GM21390 (cell line): ENCODE results near the gene MICAL2.

Experiments used
- ATAC-seq: cut with Tn5 transposase; IDR thresholded peaks from one replicate; pipeline ENCODE4 v1.9.1; 2021; ENCODE audit not compliant: unreplicated experiment

The MICAL2 gene

DNA sequence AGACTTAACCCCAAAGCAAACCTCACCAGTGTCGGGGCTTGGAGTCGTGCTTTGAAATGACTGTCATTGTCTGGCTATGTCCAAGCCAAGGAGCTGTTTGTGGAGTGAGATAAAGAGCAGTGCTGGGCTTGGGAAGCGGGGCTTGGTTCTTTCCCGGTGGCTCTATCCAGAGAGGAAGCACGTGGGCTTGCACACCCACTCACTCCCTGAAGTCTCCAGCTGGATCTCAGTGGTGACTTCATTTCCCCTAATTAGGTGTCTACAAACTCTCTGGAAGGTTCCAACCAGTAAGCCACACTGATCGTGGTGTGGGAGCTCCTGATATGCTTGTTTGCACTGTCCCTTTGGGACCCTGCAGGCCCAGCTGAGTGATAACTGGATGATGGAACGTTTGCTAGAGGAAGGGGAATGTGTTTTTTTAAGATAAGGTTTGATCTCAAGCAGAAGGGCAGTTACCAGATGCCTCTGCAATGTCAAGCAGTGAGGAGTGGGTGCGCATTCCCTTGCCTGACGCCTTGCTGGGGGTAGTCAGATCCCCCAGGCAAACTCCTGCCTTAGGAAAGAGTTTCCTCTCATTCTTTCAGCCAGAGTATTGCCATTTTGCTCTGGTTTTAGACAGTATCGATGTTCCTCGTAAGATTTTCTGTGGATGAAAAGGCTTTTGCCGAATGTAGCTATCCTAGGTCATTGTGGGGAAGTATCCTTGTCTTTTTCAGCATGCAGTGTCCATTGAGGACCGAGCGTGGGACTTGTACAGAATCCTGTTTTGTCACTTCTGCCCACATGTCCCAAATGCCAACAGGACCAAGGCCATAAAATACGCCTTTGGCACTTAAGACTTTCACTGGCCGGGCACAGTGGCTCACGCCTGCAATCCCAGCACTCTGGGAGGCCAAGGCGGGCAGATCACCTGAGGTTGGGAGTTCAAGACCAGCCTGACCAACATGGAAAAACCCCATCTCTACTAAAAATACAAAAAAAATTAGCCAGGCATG, 90.9 kb downstream of the MICAL2 start:
- ATAC-seq: no peak

DNA sequence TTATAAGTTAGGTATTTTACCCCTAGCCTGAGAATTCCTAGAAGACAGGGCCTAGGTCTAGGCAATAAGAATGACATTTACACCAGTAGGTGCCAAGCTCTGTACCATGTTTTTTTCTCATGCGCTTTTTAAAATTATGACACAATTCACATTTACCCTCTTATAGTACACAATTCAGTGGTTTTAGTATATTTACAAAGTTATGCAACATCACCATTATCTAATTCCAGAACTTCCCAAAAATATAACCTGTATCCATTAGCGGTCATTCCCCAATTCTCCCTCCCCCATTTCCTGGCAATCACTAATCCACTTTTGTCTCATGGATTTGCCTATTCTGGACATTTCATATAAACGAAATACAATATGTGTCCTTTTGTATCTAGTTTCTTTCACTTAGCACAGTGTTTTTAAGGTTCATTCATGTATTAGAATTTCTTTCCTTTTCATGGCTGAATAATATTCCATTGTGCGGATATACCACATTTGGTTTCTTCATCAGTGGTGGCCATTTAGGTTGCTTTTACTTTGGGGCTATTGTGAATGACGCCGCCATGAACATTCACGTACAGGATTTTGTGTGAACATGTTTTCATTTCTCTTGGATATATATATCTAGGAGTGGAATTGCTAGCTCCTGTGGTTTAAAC, 92.4 kb downstream of the MICAL2 start:
- no peak for ATAC-seq

DNA sequence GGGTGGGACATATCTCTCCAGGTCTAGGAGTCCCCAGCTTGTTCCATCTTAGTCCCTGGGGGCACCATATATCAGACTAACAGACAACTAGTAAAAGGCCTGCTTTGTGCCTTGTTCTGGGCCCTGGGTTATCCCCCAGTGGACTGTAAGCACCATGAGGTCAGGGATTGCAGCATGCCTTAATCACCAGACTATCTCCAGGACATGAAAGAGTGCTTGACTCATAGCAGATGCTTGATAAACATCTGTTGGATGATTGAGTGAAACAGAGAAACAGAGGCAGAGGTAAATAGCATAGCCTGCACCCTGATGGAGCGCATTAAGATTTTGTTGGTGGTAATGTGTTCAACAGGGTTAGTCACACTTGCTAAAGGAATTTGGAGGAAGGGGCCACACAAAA, 94.1 kb downstream of the MICAL2 start:
- ATAC-seq: no peak

DNA sequence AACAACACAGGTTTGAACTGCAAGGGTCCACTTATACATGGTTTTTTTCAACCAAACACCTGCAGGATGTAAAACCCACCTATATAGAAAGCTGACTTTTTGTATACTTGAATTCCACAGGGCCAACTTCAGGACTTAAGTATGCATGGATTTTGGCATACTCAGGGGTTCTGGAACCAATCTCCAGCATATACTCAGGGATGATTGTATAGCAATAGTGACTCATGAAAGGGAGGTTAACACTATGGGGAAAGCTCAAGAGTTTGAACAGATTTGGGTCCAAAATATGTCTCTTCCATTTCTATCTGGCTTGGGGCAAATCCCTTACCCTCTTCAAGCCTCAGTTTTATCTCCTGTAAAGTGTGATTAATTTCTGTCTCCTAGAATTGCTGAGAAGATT, 94.9 kb downstream of the MICAL2 start:
- no peak for ATAC-seq

DNA sequence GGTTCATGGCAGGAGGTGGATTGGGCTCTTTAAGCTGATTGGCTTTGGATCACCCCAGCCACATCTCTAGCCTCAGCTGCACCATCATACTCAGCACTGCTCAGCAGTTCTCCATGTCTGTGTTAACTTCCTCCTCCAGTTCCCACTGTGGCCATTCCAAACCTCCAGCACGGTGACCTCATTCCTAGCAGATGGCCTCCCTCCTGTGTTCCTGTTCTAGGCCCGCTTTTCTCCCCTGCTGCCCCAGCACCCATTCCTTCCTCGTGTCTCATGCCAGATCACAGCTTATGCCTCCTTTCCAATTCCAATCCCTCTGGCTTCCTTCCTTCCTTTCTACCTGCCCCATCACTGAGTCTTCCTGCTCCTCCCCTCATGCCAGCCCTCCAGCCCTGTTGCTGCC, 96.1 kb downstream of the MICAL2 start:
- no peak for ATAC-seq

DNA sequence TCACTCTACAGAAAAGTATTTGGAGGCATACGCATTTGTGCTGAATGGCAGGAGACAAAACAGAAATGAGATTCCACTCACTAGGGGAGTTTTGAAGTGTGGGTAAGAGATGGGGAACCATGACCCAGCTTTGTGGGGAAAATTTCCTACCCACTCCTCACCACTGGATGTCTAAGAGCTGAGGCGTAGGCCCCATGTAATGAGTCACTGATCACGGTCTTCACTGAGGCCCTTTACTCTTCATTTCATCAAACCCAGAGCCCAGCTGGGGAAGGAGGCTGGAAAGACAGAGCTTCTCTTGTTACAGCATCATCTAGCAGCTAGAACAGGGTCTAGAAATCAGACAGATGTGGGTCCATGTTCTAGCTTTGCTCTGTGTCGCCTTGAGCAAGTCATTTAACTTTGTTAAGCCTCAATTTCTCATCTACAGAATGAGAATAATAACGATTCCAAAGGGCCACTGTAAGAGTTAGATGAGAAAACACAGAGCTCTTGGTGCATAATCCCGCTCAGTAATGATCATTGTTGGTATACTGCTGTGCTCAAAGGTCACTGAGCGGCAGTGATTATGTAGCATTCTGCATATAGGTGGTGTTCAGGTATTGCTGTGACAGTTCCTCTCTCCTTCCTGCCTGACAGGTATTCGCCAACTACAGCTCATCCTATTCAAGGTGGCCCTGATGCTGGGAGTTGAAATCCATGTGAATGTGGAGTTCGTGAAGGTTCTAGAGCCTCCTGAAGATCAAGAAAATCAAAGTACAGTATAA, 97.2 kb downstream of the MICAL2 start:
- ATAC-seq: no peak

DNA sequence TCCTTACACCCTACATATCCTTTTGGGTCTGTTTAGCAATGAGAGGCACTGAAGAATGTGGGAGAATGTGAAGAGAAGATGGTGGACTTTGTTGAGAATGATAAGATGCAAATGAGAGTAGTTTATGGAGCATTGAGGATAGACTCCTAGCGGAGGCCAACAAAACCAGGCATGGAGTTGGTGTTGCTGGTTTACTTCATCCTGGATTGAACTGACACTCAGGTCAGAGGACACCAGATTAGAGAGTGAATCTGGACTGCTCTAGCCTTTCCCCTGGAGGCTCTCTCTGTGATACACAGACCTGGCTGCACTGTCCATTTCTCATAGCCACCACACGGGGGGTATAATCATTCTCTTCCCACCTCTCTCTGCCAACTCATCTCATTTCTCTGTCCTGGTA, 98.7 kb downstream of the MICAL2 start:
- ATAC-seq: no peak

DNA sequence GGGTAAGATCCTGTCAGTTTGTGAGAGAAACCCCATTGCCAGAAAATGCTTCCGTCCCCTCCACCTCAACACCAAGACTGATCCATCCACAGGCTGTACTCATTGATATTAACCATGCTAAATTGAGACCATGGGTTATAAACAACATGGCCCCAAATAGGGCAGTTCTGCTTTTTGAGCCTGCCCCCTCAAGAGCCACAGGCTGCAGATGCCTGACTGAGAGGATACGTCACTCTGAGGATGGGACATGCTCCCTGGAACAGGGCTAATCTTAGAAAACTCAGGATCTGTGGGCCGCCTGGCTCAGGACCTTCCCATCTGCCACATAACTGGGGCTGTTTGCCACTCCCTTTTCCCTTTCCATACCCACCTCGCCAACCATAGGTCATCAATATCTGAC, 99.8 kb downstream of the MICAL2 start:
- ATAC-seq: no peak

DNA sequence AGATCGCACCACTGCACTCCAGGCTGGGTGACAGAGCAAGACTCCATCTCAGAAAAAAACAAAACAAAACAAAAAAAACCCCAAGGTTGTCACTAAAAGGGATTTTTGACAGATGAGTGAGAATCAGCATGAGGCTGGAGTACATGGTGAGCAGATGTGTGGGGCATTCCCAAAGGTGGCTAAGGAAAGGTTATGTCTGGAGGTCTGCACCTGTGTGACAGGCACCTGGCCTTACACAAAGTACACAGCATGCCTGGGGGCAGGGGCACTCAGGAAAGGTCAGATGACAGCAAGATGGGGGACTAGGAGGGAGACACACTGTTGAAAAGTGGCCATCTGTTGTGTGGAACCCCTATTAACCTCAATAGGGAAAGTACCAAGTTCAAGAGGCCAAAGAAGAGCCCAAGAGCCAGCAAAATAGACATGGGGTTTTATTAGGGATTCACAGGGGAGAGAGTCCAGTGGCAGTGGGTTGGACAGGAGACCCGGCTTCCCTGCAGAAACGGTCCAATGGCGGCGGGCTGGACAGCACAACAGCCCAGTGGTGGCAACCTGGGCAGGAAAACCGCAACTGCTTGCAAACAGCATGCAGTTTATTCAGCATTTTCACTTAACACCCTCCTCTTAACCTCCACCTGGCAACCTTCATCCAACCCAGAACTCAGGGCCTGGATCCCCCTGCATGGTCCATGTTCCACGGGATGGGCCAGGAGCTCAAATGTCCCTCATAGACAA, 101.1 kb downstream of the MICAL2 start:
- no peak for ATAC-seq

DNA sequence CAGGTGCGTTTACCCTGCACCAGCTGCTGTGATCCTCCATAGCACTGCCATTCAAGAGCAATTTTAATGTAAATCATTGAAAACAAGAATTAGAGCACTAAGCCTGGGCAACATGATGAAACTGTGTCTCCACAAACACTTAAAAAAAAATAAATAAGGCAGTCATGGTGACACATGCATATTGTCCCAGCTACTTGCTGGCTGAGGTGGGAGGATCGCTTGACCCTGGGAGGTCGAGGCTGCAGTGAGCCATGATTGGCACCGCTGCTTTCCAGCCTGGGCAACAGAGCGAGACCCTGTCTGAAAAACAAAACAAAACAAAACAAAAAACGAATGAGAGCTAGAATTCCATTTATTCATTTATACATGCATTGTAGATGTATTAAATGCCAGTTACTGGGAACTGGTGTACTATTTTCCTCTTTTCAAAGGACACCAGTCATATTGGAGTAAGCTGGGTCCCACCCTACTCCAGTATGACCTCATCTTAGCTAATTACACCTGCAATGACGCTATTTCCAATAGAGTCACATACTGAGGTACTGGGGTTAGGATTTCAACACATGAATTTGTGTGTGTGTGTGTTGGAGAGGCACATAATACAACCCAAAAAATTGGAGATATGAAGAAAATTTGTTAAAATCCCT, 101.9 kb downstream of the MICAL2 start:
- no peak for ATAC-seq

DNA sequence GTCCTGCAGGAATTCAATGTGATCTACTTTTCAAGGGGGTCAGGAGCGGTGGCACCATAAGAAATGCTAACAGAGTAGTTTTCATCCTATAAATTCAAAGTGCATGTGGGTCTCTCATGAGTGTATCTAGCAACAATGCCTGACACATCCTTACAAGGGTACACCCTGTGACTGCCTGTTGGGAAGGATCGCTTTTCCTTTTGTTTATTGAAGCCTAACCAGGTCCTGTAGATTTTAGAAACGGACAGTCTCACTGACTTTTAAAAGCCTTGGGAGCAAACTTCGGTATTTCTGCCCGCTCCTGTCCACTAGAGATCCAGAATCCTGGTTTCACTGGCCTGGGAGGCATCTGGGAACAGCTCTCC, 102.4 kb downstream of the MICAL2 start:
- no peak for ATAC-seq

DNA sequence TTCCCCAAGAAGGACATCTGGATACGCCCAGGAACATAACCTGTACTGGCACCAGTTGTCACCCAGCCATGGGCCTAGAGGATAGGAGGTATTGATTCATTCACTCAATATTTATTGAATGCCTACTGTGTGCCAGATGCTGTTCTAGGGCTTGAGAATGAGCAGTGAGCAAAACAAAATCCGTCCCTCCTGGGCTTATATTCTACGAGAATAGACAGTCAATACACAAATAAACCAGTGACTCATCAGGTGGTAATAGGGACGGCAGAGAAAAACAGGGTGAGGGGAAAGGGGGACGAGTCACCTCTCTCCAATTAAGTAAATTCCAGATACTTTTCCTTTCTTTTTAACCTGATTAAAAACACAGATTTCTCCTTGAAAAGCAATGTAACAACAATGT, 103.5 kb downstream of the MICAL2 start:
- no peak for ATAC-seq

DNA sequence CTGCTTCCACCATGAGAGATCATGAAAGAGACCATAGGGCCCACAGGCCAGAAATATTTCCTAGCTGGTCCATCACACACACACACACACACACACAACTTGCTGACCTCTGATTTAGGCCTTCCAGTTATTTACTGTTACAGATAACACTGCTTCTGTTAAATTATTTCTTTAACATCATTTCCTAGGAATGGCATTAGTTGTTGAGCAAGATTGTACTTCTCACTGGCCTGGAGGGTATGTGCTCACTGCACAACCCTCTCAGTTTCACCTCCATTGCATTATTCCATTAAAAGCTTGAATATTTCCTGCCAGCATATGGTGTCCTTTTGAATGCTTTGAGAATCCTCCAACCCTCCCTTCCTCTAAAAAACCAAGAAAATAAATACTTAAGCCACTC, 104.4 kb downstream of the MICAL2 start:
- no peak for ATAC-seq

DNA sequence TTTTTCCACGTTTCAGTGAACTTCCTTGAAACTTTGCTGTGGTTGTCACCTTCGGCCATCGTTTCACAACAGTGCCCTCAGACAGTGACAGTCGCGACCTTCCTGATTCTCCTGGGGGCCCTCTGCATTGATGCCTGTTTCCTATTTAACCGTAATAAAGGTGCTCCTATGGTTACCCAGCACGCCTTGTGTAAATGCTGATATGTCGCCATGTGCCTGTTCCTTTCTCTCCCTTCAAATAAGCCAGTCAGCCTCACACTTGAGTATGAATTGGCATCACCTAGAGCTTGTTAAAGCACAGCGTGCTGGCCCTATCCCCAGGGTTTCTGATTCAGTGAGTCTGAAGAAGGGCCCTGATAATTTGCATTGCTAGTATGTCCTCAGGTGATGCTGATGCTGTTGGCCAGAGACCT, 104.8 kb downstream of the MICAL2 start:
- ATAC-seq: no peak

DNA sequence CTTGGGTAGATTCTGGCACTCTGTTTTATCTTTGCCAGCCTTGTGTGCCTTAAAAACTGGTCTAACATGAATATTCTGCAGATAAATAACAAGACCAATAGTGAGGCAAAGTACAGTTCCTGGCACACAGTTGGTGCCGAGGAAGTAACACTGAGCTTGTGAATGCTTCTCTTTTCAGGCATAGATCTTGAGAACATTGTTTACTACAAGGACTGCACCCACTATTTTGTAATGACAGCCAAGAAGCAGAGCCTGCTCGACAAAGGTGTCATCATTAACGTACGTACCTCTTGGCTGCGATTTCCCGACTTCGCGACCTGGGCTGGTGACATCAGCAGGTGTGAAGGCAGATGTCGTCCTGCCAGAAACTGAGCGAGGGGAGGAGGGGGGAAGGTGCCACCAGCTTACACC, 105.7 kb downstream of the MICAL2 start:
- ATAC-seq: no peak

DNA sequence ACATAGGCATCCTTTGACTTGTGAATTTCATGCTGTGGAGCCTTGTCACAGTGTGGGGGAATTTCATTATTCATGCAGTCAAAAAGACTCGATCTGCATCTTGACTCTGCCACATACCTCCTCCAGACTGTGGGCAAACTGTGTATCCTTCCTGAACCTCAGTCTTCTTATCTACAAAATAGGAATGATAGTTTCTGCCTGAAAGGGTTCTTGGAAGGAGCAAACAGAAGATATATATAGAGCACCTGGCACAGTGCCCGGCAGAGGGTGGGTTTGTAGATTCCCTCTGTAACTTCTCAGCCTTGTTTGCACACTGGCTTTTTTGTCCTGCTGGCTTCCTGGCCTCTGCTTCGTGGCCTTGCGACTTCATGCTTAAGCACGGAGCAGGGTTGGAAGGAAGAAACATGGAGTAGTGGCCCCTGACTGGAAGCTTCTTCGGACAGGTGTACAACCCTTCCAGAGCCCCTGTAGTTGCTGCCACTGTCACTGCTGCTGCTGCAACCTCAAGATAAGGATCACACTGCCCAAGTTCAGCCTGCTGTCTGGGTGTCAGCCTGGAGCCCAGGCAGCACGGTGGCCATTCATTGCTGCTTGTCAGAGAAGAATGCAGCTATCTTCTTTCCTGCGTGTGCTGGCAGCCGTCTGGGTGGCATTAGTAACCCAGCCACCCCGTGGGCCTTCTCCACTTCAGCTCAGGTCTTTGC, 106.4 kb downstream of the MICAL2 start:
- ATAC-seq: no peak

DNA sequence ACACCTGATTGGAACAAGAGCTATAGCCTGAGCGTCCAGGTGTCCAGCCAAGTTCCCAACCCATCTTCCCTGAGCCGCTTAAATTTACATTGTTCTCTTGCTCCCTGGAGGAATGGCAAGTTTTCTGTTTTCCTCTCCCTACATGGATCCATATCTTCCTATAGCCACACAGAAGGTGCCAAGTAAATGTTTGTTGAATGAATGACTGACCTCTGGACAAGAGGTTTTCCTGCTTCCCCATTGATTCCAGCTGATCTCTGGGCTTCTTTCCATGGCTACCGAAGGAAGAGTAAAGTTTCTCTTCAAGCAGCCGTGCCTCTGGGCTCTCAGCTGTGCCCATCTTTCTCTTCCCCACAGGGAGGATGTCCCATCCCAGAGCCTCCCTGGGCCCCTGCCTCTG, 107.5 kb downstream of the MICAL2 start:
- no peak for ATAC-seq

DNA sequence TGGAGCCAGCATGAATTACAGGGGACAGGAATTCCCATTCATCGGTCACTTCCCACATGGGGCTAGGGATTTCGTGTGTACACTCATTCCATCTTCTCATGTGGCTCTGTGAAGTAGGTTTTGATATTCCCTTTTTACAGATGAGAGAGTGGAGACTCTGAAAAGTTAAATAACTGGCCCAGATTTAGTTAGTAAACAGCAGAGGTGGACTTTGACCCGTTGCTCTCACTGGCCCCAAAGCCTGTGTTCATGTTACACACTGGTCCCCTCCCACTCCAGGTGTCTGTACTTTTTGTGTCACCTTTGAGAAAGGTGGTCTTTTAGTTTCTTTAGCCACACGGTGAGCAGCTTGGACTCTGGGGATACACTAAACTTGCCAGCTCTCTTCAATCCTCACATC, 108.5 kb downstream of the MICAL2 start:
- no peak for ATAC-seq

DNA sequence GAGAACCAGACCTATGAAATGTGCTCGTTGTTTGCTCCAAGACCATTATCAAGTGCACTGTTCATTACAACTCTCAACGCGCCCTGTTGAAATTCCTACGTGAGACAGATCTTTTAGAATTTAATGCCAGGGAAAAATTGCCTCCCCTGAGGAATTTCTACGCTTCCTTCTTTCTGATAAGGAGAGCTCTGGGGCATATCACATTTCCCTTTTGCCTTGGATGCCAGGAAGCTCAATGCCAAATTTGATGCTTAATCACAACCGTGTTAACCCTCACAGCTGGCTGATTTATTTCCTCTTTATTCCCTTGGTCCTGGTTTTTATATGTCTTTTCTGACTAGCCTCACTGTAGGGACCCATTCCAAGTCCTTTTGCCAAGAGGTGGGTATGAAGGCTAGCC, 109.4 kb downstream of the MICAL2 start:
- no peak for ATAC-seq

DNA sequence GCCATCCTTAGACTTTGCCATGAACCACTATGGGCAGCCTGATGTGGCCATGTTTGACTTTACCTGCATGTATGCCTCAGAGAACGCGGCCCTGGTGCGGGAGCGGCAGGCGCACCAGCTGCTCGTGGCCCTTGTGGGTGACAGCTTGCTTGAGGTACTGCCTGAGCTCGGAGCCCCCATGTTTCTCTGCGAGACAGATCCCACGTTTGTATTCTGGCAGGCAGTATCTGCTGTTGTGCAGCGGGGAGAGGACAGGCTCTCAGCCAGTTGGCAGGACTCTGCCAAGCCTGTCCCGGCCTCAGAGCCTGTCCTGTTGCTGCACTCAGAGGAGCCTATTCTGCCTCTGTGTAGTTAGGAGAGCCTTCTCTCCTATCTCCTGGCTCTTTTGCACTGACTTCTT, 109.9 kb downstream of the MICAL2 start:
- ATAC-seq: no peak
